Measurements from ENCODE around the gene PCBD1. TPM values are rescaled to one million over a fixed set of nuclear protein-coding genes. Genes with fewer than 3 reads are reported as not detected.

The PCBD1 gene
- total RNA-seq, 1 donor from 2014 or later, result 41.1 TPM

DNA sequence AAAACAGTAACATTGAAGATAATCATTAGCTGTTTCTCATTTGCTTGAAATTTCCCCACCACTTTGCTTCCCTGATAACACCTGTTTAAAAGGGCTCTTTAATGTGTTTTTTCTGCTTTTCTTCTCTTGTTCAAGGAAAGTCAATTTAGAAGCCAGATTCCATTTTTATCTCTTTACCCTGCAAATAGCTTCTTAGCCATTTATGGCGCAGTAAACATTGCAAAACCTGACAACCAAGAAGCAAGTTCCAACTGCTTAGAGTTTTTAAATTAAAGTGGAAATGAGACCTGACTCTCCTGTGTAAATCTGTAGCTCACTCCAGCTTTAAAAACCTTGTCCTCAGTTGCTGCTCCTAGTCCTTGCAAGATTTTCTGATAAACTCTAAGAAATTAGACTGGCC lies 42.5 kb downstream of the PCBD1 start:
- ATAC-seq, result no peak
- intact Hi-C loops (cut with DNase I), result no loop called here
- DNase-seq (ENCODE audit: low spot score), result no peak

DNA sequence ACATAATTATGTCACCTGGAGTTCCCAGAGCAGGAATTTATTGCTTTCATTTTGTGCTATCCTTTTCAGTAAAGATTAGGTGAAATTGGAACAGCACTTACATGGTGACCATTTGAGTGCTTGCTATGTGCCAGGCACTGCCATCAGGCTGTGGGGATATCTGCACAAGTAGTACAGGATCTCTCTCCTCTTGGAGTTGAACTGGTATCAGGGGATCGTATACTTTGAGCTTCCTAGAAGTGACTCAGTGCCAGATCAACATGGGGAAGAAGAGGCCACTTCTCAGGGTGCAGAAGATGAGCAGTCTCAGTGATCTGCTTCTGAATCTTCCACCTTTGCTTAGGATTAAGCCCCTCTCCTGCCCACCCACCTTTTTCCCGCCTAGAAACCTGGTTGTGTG lies 43.1 kb downstream of the PCBD1 start:
- DNase-seq (ENCODE audit: low spot score), result no peak
- ATAC-seq, result no peak
- intact Hi-C loops (cut with DNase I), result no loop called here

DNA sequence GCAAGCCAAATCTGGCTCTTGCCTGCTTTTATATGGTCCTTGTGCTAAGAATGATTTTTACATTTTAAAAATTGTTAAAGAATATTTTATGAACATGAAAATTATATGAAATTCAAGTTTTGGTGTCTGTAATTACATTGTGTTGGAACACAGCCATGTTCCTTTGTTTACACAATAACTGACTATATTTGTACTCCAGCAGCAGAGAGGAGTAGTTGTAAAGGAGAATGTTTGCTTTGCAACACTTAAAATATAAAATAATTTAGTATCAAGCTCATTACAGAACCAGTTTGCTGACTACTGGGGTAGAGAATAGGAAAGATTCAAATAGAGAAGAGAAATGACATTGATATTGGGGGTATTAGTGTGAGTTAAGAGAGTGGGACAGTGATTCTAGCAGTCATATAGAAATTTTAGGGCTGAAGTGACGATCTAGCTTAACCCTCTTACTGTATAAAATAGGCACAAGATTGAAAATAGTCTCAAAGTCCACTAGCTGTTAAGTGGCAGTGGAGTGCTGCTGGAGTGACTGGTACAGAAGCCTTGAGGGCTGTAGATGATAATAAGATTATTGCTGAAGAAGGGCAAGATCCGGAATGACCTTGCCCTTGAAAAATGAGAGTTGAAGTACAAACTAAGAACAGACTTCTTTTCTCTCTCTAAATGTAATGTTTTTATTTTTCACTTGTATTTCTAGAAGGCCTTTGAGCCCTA lies 44.4 kb downstream of the PCBD1 start:
- intact Hi-C loops (cut with DNase I), result no loop called here
- DNase-seq (ENCODE audit: low spot score), result no peak
- ATAC-seq, result no peak

DNA sequence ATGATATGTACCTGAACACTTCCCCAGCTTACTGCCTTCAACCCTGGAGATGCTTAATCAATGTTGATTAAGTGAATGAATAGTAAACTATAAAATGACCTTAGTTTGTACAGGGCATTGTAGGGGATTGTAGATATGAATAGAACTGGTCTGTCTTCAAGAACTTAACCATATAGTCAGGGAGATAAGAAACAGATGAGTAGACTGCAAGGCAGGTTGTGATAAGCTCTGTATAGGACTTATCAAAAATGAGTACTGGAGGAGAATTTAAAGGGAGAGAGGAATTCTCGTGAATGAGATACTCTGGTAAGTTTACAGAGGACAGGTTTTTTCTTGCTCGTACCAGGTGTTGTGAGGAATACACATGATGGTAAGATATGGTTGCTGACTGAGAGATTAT lies 45.0 kb downstream of the PCBD1 start:
- no peak for DNase-seq (ENCODE audit: low spot score)
- no peak for ATAC-seq
- intact Hi-C loops (cut with DNase I), result no loop called here

DNA sequence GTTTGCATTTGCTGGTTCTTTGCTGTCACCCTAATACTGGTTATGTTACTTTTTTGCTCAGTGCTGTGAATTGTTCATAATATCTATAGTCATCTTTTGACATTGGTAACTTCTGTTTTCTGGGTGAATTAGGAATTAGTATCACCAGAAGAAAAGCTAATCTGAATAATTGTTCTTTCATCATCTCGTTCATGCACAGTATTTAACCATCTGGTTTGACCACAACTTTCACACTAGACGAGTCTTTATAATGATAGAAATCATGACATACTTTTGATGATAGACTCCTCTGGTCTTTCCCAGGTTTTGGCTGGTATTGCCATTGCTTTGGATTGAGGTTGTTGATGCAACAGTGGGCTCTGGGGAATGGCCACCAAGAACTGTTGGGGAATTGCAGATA lies 47.5 kb downstream of the PCBD1 start:
- DNase-seq (ENCODE audit: low spot score) (no peak), ATAC-seq (no peak)
- intact Hi-C loops (cut with DNase I), result no loop called here

DNA sequence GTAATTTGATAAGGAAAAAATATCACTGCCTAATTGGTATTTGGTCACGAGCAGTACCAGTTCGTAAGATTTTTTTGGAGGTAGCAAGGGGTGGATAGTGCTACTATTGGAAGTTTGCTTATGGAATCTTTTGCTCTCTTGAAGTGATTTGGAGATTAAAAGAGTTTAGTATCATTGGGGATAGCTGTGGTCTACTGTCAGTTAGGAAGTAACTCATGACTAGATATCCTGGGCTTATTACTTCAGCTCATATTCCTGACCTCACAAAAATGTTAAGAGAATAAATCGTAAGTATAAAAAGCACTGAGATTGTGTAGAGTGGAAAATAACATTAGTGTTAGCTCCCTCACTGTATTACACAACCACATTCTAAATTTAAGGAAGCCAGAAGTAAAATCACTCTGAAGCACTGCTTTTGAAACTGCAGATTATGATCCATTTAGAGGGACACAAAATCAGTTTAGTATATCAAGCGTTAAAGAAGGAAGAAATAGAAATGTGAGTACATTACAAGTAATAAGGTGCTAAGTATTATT lies 50.0 kb downstream of the PCBD1 start:
- intact Hi-C loops (cut with DNase I), result no loop called here
- ATAC-seq (no peak), DNase-seq (ENCODE audit: low spot score) (no peak)

DNA sequence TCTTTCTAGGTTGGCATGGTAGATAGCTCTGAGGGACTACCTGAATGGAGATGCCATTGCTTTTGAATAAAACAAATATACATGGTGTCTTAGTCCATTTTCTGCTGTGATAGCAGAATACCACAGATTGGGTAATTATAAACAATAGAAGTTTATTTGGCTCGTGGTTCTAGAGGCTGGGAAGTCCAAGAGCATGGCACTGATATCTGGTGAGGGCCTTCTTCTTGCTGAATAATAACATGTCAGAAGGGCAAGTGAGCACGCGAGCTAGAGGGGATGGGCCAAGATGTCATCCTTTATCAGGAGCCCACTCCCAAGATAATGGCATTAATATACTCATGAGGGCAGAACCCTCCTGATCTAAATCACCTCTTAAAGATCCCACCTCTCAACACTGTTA lies 50.7 kb downstream of the PCBD1 start:
- DNase-seq (ENCODE audit: low spot score) (no peak), ATAC-seq (no peak)
- intact Hi-C loops (cut with DNase I), result no loop called here

DNA sequence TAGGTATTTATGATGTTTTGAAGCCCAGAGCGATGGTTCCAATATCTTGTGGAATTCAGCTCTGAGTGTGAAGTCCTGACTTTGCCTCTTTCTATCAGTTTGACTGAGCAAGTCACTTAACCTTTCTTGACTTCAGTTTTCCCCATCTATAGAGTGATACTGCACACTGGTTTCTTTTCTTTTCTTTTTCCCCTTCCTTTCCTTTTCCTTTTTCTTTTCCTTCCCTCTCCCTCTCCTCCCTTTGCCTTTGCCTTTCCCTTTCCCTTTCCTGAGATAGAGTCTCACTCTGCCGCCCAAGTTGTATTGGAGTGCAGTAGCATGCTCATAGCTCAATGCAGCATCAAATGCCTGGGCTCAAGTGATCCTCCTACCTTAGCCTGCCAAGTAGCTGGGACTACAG lies 52.0 kb downstream of the PCBD1 start:
- ATAC-seq, result no peak
- intact Hi-C loops (cut with DNase I), result no loop called here
- DNase-seq (ENCODE audit: low spot score), result no peak

DNA sequence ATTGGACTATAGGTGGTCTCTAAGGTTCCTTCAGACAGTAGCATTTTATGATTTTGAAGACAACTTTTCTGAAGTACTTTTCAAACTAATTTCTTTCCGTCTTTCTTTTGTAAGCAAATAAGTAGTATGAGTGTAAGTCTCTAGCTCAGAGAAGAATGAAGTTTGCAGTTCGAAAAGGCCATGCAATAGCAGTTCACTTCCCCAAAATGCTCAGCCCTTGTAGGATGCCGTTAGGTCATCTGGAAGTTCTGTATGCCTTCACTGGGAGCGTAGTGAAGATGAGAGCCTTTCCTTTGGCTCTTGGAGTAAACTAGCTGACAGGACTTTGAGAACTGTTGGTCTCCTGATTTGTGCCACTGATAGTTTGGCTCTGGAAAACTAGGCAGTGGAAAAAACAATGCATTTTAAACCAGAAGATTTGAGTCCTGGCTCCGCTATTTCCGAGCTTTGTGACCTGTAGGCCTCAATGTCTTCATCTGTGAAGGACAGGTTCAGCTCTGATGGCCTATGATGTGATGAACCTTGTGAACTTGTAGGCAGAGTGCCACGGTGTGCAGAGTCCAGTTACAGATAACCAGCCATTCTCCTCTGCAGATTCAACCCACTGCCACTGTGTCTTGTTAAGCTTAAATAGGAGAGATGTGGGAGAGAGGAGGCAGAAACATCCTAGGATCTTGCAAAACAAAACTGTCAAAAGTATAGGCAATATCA lies 53.8 kb downstream of the PCBD1 start:
- no peak for DNase-seq (ENCODE audit: low spot score)
- intact Hi-C loops (cut with DNase I), result no loop called here
- no peak for ATAC-seq

DNA sequence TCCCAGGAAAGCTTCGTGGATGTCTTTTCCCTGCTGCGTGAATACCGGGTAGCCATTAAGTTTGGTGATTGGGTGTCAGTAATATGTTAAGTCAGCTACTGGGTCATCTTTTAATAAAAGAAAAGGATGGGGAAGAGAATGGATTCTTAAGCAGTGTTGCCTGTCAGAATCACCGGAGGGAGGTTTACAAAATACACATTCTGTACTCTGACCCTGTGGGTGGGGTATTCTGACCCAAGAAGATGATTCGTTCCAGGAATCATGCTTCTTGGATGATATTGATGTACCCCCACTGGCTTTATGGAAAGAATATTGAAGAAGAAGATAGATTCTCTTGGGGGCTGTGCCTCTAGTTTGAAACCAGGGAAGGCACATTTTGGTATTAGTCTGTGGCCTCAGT lies 54.3 kb downstream of the PCBD1 start:
- DNase-seq (ENCODE audit: low spot score), result no peak
- ATAC-seq, result no peak
- intact Hi-C loops (cut with DNase I), result no loop called here

DNA sequence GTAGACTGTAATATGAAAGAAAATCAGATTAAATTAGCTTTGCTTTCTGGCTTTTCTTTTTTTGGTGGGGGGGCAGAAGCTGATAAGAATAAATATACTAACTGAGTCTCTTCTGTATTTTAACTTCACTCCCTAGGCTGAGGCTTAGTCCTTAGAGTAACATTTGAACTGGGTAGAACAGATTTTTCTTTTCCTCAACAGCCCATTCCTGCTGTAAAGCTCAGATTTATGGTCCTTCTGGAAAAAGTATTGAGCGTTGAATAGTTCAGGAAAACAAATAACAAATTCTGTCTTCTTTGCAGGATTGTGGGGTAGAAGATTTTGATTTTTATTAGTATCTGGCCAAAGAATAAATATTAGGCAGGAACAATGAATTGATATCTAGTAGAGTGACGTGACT lies 54.8 kb downstream of the PCBD1 start:
- intact Hi-C loops (cut with DNase I), result no loop called here
- DNase-seq (ENCODE audit: low spot score) (no peak), ATAC-seq (no peak)

Other genes with a start within 250 kb of the PCBD1 start
- 3.1 TPM for gene ADAMTS14, start 216.1 kb downstream of the PCBD1 start, total RNA-seq
- not detected for gene TBATA, start 103.2 kb downstream of the PCBD1 start, total RNA-seq
- gene SGPL1, start 72.6 kb downstream of the PCBD1 start, total RNA-seq, result 44.6 TPM

Data from sciatic nerve (tissue), 2 donors.